Subcutaneous abdominal adipose tissue (tissue), 5 donors: ENCODE results near the gene PPP6R3.
"Not testable (repeated sequence)": the region's sequence is repeated elsewhere in the genome, so short reads cannot be mapped to it uniquely, and the experiment has no call there.

Experiments
- H3K27ac ChIP-seq: one replicate; pipeline ENCODE4 v1.7.0; 2013; ENCODE audit warnings: low read depth, mild to moderate bottlenecking, inconsistent platforms, low read length, moderate library complexity
- H3K27me3 ChIP-seq, 5 donors: one replicate each; pipeline ENCODE4 v1.7.0; 2013; ENCODE audit warnings: low read length in 5 of 5, inconsistent platforms in 1 of 5; ENCODE audit not compliant: control insufficient read depth in 5 of 5, insufficient read depth in 4 of 5
- H3K36me3 ChIP-seq, 5 donors: one replicate each; pipeline ENCODE4 v1.7.0; 2013; ENCODE audit warnings: low read length in 5 of 5; ENCODE audit not compliant: control insufficient read depth in 5 of 5, insufficient read depth in 5 of 5
- H3K4me1 ChIP-seq, 5 donors: one replicate each; pipeline ENCODE4 v1.7.0; 2013; ENCODE audit warnings: low read length in 5 of 5, mild to moderate bottlenecking in 3 of 5, moderate library complexity in 1 of 5; ENCODE audit not compliant: control insufficient read depth in 5 of 5, insufficient read depth in 5 of 5
- H3K4me3 ChIP-seq, 5 donors: one replicate each; pipeline ENCODE4 v1.7.0; 2013; ENCODE audit warnings: low read length in 5 of 5, low read depth in 1 of 5
- H3K9ac ChIP-seq, 5 donors: one replicate each; pipeline ENCODE4 v1.7.0; 2013; ENCODE audit warnings: low read length in 5 of 5, mild to moderate bottlenecking in 4 of 5, moderate library complexity in 3 of 5
- H3K9me3 ChIP-seq, 5 donors: one replicate each; pipeline ENCODE4 v1.7.0; 2013; ENCODE audit warnings: low read length in 5 of 5; ENCODE audit not compliant: control insufficient read depth in 5 of 5
- donor health status: healthy.
- donor health status: healthy.
- donor health status: healthy.
- donor health status: healthy.
- donor health status: healthy.

Gene PPP6R3

DNA sequence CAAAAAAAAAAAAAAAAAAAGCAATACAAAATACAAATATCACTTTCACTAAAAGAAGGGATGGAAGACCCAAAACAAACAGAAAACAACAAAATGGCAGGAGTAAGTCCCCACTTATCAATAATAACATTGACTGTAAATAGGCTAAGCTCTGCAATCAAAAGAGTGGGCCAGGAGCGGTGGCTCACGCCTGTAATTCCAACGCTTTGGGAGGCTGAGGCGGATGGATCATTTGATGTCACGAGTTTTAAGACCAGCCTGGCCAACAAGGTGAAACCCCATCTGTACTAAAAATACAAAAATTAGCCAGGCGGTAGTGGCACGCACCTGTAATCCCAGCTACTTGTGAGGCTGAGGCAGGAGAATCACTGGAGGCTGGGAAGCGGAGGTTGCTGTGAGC, 9.8 kb upstream of the PPP6R3 start:
- H3K4me3 ChIP-seq: no peak overlapping the region
- peaks cover 0 to 3% (median 0%) of the 10 kb centered on the region in 5 donors for H3K4me1 ChIP-seq
- H3K36me3 ChIP-seq: peaks cover 0 to 40% (median 36%) of the 10 kb centered on the region in 5 donors
- H3K27ac ChIP-seq: no peak overlapping the region
- H3K27me3 ChIP-seq: no peaks in the 10 kb centered on the region
- H3K9ac ChIP-seq: no peak overlapping the region
- no peaks in the 10 kb centered on the region for H3K9me3 ChIP-seq

DNA sequence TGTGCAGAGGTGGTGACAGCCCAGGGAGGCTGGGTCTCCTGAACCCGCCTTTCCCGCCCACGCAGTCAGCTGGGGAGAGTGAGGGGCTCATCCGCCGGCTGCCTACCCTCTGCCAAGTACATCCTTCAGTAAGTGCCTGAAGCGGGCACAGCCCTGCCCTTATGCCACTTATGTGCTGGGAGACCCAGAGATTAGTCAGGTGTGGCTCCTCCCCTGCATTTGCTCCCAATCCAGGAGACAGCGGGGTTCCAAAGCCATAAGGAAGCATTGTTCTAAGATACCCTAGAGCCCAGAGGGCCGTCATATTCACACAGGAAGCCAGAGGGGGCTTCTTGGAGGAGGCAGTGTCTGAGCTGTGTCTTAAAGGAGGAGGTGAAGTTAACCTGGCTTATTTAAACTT, 5.8 kb upstream of the PPP6R3 start:
- H3K9ac ChIP-seq: no peak overlapping the region
- peaks cover 2 to 4% (median 3%) of the 10 kb centered on the region in 5 donors for H3K4me1 ChIP-seq
- no peaks in the 10 kb centered on the region for H3K9me3 ChIP-seq
- H3K4me3 ChIP-seq: no peak overlapping the region
- no peak overlapping the region for H3K27ac ChIP-seq
- peaks cover 0 to 5% (median 4%) of the 10 kb centered on the region in 5 donors for H3K36me3 ChIP-seq
- no peaks in the 10 kb centered on the region for H3K27me3 ChIP-seq

DNA sequence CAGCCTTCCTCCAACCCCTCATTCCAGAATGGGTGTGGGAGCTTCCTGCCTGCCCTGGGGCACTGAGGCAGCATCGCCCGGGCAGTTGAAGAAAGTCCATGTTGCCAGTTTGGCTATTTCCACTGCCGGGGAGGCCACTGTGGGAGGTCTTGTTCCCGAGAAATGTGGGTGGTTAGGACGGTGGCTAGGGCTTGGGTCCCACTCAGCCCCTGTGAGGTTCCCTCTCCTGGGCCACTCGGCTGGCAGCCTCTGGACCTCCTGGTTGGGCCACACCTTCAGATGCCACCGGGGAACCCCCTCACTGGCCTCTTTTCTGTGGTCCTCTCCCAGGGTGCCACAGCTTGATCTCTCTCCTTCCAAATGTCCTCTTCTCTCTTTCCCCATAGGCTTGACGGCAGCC, 5.1 kb upstream of the PPP6R3 start:
- Histone ChIP-seq H3K9ac (no peak overlapping the region), H3K4me3 (no peak overlapping the region), H3K27me3 (no peaks in the 10 kb centered on the region), H3K36me3 (no peaks in the 10 kb centered on the region), H3K9me3 (no peaks in the 10 kb centered on the region), H3K4me1 (peaks cover 4 to 7% (median 6%) of the 10 kb centered on the region in 5 donors), H3K27ac (no peak overlapping the region)

DNA sequence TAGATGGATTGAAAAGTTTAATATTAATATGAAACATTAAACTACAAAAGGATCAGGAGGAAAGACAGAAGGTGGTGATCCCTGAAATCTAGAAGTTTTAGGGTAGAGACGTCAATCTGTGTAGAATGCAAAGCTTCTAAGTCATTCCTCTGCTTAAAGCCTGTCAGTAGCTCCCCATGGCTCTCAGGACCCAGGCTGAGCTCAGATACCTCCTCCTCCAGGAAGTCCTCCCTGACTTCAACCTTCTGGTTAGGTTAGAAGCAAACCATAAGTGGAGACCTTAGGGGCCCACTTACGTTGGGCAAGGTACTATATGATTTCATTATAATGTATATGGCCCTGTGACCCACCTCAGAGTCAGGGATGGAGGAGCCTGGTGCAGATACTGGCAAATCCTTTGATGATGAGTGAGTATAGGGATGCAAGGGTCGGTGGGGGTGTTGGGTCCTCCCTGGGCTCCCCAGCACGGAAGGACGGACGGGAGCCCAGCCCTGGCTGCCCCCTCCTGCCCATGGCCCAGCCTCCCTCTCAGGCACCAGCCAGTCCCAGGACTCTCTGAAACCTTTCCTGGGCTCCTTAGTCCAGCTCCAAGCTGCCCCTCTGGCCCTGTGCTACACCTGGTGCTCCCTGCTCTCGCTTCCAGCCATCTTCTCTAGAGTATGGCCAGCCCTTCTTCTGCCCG, 3.2 kb upstream of the PPP6R3 start:
- Histone ChIP-seq H3K27ac (no peak overlapping the region), H3K9ac (no peak overlapping the region), H3K4me1 (peaks cover 10 to 16% (median 15%) of the 10 kb centered on the region in 5 donors), H3K27me3 (no peaks in the 10 kb centered on the region), H3K4me3 (no peak overlapping the region), H3K9me3 (no peaks in the 10 kb centered on the region), H3K36me3 (no peaks in the 10 kb centered on the region)

DNA sequence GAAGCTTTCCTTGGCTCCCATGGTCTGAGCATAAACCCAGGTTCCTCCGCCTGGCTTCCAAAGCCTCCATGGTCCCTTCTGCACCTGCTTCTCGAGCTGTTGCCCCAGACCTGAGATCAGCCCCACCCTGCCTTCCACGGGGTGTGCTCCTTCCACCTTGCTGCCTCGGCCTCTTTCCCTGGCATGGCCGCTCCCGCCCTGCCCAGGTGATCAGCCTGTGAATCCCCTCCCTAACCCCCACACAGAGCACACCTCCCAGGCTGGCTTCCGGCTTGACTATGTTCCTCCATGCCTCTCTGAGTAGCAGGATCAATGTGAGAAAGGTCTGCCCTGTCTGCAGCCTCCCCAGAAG, 2.7 kb upstream of the PPP6R3 start:
- no peak overlapping the region for H3K27ac ChIP-seq
- no peaks in the 10 kb centered on the region for H3K36me3 ChIP-seq
- peaks cover 13 to 21% (median 20%) of the 10 kb centered on the region in 5 donors for H3K4me1 ChIP-seq
- H3K27me3 ChIP-seq: no peaks in the 10 kb centered on the region
- no peak overlapping the region for H3K9ac ChIP-seq
- no peak overlapping the region for H3K4me3 ChIP-seq
- H3K9me3 ChIP-seq: no peaks in the 10 kb centered on the region

DNA sequence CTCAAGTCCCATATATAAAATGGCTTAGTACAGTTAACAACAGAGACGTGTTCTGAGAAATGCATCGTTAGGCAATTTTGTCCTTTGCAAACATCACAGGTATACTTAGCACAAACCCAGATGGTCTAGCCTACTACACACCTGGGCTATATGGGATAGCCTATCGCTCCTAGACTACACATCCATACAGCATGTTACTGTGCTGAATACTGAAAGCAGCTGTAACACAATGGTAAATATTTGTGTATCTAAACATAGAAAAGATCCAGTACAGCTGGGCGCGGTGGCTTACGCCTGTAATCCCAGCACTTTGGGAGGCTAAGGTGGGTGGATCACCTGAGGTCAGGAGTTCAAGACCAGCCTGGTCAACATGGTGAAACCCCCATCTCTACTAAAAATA, 2.2 kb upstream of the PPP6R3 start:
- peaks cover 13 to 26% (median 25%) of the 10 kb centered on the region in 5 donors for H3K4me1 ChIP-seq
- not testable (repeated sequence) for H3K27me3 ChIP-seq, H3K27ac ChIP-seq, H3K9me3 ChIP-seq, H3K36me3 ChIP-seq, H3K4me3 ChIP-seq, H3K9ac ChIP-seq

DNA sequence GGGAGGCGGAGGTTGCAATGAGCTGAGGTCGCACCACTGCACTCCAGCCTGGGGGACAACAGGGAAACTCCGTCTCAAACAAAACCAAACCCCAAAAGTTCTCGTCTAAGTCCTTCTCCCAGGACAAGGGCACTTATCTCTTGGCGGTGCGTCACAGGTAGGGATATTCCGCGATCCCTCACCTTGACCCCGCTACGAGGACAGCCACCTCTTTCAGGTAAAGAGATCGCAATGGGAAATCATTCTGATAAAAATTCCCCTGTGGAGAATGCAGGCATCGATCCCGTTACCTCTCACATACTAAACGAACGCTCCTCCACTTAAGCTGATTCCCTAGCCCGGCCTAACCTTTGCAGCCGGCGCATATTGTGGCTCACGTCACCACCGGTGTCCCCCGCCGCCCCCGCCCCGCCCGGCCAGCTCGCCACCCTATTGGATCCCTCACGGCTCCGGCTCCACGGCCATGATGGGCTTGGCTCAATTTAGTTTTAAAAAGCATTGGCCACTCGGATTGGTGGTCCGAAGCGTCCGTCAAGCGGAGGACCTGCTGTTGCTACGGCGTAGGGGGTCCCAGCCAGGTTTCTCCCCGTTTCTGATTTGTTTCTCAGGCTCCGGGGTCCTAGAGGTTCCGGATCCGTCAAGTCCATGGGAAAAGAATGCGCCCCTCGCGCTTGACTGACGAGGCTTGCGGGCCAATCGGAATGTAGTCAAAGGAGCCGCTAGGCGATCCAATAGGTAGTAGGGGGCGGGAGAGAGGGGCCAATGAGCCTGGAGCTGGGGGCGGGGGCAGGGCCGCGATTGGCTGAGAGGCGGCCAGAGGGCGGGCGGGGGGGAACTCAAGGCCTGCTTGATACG, 439 bp upstream of the PPP6R3 start:
- H3K9me3 ChIP-seq: no peaks in the 10 kb centered on the region
- H3K27ac ChIP-seq: peak overlapping the region; percentile 92
- H3K4me1 ChIP-seq: peaks cover 13 to 43% (median 42%) of the 10 kb centered on the region in 5 donors
- H3K9ac ChIP-seq: peak overlapping the region; percentile 68 to 90 (median 87)
- no peaks in the 10 kb centered on the region for H3K36me3 ChIP-seq
- H3K4me3 ChIP-seq: peak overlapping the region; percentile 80 to 92 (median 86)
- H3K27me3 ChIP-seq: no peaks in the 10 kb centered on the region

DNA sequence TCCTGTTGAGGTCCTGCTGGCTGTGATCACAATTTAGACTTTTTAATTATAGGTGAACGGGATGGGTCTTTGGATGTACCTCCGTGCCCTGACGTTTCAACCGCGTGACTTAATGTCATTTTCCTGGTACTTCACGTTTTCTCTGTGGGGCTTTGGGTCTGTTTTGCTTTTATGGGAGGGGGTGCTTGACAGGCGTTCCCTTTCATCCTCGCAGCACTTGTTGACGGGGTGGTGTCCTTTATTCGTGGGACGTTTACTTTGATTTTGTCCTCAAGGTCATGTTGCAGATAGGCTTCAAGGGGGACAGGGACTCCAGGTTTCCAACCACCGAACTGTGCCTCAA, 994 bp downstream of the PPP6R3 start:
- Histone ChIP-seq H3K9ac (peak overlapping the region; percentile 57 to 87 (median 83)), H3K4me3 (peak overlapping the region; percentile 80 to 89 (median 86)), H3K4me1 (peaks cover 17 to 54% (median 53%) of the 10 kb centered on the region in 5 donors), H3K27ac (peak overlapping the region; percentile 72), H3K9me3 (no peaks in the 10 kb centered on the region), H3K27me3 (no peaks in the 10 kb centered on the region), H3K36me3 (no peaks in the 10 kb centered on the region)

DNA sequence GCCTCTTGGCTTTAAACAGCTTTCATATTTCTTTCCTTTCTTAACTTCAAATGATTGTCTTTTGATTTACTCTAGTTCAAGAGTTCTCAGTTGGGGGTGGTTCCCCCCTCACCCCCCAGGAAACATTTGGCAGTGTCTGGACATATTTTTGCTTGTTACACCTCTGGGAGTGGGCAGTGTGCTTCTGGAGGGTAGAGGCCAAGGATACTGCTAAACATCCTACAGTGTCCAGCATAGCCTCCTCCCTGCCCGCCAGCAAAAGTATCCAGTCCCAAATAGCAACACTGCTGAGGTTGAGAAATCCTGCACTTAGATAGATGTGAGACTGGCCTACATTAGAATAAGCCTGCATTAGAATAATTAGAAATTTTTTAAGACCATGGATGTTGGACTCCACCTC, 3.2 kb downstream of the PPP6R3 start:
- H3K4me1 ChIP-seq: peaks cover 18 to 65% (median 62%) of the 10 kb centered on the region in 5 donors
- peak overlapping the region; percentile 30 for H3K27ac ChIP-seq
- H3K36me3 ChIP-seq: no peaks in the 10 kb centered on the region
- H3K27me3 ChIP-seq: no peaks in the 10 kb centered on the region
- H3K4me3 ChIP-seq: no peak overlapping the region
- H3K9me3 ChIP-seq: no peaks in the 10 kb centered on the region
- H3K9ac ChIP-seq: peak overlapping the region in 1 of 5 donors; percentile 35

DNA sequence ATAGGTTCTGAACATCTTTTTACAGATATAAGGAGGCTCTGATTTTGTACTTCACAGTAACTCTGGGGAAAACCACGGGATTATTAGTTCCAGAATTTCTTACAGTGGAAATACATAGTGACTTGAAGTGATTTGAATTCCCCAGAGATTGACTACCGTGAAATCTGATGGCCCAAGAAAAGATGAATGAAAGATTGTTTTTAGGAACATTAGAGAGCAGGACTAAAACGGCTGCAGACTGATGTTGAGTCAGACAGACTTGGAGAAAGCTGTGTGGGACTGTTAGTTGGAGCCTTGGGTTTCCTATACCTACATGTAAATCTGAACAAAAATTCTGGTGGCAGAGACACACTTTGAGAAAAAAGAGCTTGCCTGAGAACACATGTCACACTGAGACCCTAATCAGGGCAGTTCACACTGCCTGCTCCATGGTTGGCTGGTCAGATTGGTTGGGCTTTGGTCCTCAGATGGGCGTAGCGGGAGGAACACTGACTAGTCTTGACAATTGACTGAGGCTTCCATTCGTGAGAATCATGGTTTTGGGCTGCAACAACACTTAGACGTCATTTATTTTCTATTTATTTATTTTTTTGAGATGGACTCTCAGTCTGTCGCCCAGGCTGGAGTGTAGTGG, 6.8 kb downstream of the PPP6R3 start:
- Histone ChIP-seq H3K36me3 (peaks cover 0 to 7% (median 4%) of the 10 kb centered on the region in 5 donors), H3K9ac (no peak overlapping the region), H3K4me3 (no peak overlapping the region), H3K4me1 (peaks cover 15 to 86% (median 81%) of the 10 kb centered on the region in 5 donors), H3K9me3 (no peaks in the 10 kb centered on the region), H3K27me3 (no peaks in the 10 kb centered on the region), H3K27ac (peak overlapping the region; percentile 37)
